Common myeloid progenitor, CD34-positive (primary cell): ENCODE results near the gene CXCL16.
"Not testable (repeated sequence)": the region's sequence is repeated elsewhere in the genome, so short reads cannot be mapped to it uniquely, and the experiment has no call there.

Experiments
- CTCF ChIA-PET: fragments of 350-600 bp; sonication (Branson Sonifier 250); formaldehyde crosslinking; loops from one replicate; lab custom pipeline; 2021; ENCODE audit warnings: antibody characterized with exemption; lab: Charles Lee
- POLR2A ChIA-PET: fragments of 350-600 bp; sonication (Branson Sonifier 250); formaldehyde crosslinking; loops from one replicate; lab custom pipeline; 2021; ENCODE audit warnings: antibody characterized with exemption; lab: Charles Lee
- DNase-seq, 3 donors: peaks; one replicate each; pipeline versions ENCODE4 v3.0.0 to v3.0.0-alpha.2; 2013
- H3K27ac ChIP-seq, 2 experiments: 1 replicate in 1 of 2; 2 replicates in 1 of 2; pipeline ENCODE4 v1.7.0; 2013; ENCODE audit warnings: inconsistent platforms in 2 of 2, low read length in 2 of 2, mild to moderate bottlenecking in 2 of 2, low read depth in 1 of 2, moderate library complexity in 1 of 2; ENCODE audit not compliant: severe bottlenecking in 2 of 2, insufficient read depth in 1 of 2, poor library complexity in 1 of 2
- H3K27me3 ChIP-seq, 5 experiments: replicated peaks in 2 of 5; 1 replicate in 3 of 5; 2 replicates in 2 of 5; pipeline versions ENCODE4 v1.6.1 to v1.7.0; 2013; ENCODE audit warnings: low read length in 4 of 5, mild to moderate bottlenecking in 2 of 5, moderate library complexity in 2 of 5, inconsistent platforms in 1 of 5; ENCODE audit not compliant: insufficient read depth in 5 of 5, control insufficient read depth in 4 of 5
- H3K36me3 ChIP-seq, 4 experiments: 1 replicate in 2 of 4; 2 replicates in 2 of 4; pipeline versions ENCODE4 v1.6.1 to v1.7.0; 2013; ENCODE audit warnings: low read length in 3 of 4, control low read depth in 1 of 4, mild to moderate bottlenecking in 1 of 4; ENCODE audit not compliant: control insufficient read depth in 4 of 4, insufficient read depth in 4 of 4
- H3K4me1 ChIP-seq, 4 experiments: 1 replicate in 3 of 4; 2 replicates in 1 of 4; pipeline versions ENCODE4 v1.6.1 to v1.7.1; 2013; ENCODE audit warnings: low read length in 3 of 4, mild to moderate bottlenecking in 3 of 4, control low read depth in 1 of 4, inconsistent platforms in 1 of 4, moderate library complexity in 1 of 4; ENCODE audit not compliant: control insufficient read depth in 4 of 4, insufficient read depth in 4 of 4; ENCODE audit errors: control extremely low read depth in 1 of 4
- H3K4me3 ChIP-seq, 7 experiments: 1 replicate in 4 of 7; 2 replicates in 3 of 7; pipeline versions ENCODE4 v1.5.1 to v1.7.0; 2013; ENCODE audit warnings: mild to moderate bottlenecking in 7 of 7, low read length in 6 of 7, moderate library complexity in 6 of 7, inconsistent platforms in 2 of 7, low read depth in 2 of 7, control low read depth in 1 of 7; ENCODE audit not compliant: insufficient read depth in 4 of 7, control insufficient read depth in 1 of 7; ENCODE audit errors: extremely low read depth in 1 of 7
- H3K9me3 ChIP-seq, 5 experiments: 1 replicate in 4 of 5; 2 replicates in 1 of 5; pipeline versions ENCODE4 v1.6.1 to v1.7.1; 2013; ENCODE audit warnings: low read length in 4 of 5, mild to moderate bottlenecking in 2 of 5, inconsistent platforms in 1 of 5, low read depth in 1 of 5, moderate library complexity in 1 of 5; ENCODE audit not compliant: control insufficient read depth in 4 of 5, insufficient read depth in 2 of 5; ENCODE audit errors: control extremely low read depth in 1 of 5
- WGBS: methylation state at CpG from one replicate; pipeline ENCODE4 v1.1.5; 2013; ENCODE audit not compliant: insufficient coverage; 5-methylcytosine and 5-hydroxymethylcytosine counted together

Gene CXCL16

DNA sequence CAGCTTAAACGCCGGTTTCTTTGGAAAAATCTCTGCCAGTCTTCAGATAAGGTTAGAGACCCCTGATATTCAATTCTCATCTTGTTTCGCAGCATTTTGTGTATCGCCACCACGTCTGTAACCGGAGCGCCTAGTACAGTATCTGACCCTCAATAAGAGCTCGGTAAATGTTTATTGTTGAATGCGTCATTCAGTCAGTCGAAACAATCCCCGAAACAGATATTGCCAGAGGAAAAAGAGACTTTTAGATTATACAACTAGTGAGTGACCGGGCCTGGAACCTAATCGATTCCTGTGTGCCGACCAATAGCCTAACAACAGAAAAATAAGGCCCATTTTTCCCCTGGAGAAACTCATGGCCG, 36.4 kb downstream of the CXCL16 start:
- Histone ChIP-seq H3K4me3 (peak overlapping the region; percentile 78 to 96 (median 84)), H3K27ac (peak overlapping the region; percentile 18 to 70), H3K4me1 (peaks cover 8 to 21% (median 16%) of the 10 kb centered on the region in 4 experiments), H3K36me3 (peaks cover 0 to 6% (median 0%) of the 10 kb centered on the region in 4 experiments), H3K27me3 (no peaks in the 10 kb centered on the region), H3K9me3 (no peaks in the 10 kb centered on the region)
- ChIA-PET POLR2A (no interaction called here), CTCF (interaction anchor here (0.6 to 2.6 kb wide), 9 partner anchors 12 to 185 kb away, joined by 3 to 10 read pairs (median 3); no protein-coding TSS in a partner anchor)
- DNase-seq, result no peak
- 11% methylated on average over 11 of the region's 15 CpGs for WGBS

DNA sequence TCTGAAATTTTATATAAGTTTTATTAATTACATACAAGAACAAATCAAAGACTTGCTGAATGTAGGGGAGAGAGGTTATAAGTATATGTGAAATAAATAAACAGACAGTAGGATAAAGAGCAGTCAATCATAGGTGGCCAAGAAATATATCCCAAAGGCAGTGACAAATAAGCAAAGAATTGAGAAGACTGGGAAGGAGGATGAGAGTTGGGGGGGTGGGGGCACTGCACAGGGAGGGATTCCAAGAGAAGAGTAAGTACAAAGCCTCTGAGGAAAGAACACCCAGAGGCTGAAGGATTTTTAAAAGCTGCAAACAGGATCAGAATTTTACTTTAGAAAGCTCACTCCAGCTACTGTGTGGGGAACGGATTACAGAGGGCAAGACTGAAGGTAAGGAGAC, 38.6 kb downstream of the CXCL16 start:
- ChIA-PET CTCF (interaction anchor here (1.0 to 1.4 kb wide), 3 partner anchors 43 to 208 kb away, joined by 3 read pairs; no protein-coding TSS in a partner anchor), POLR2A (interaction anchor here (0.6 kb wide), 1 partner anchor 568 kb away, joined by 4 read pairs; no protein-coding TSS in a partner anchor)
- 100% methylated on average over 1 of the region's 1 CpG for WGBS
- no peak overlapping the region for H3K4me3 ChIP-seq
- H3K4me1 ChIP-seq, result peaks cover 8 to 29% (median 16%) of the 10 kb centered on the region in 4 experiments
- peaks cover 2 to 18% (median 8%) of the 10 kb centered on the region in 4 experiments for H3K36me3 ChIP-seq
- no peak overlapping the region for H3K27ac ChIP-seq
- no peaks in the 10 kb centered on the region for H3K27me3 ChIP-seq
- DNase-seq, result no peak
- H3K9me3 ChIP-seq, result no peaks in the 10 kb centered on the region

DNA sequence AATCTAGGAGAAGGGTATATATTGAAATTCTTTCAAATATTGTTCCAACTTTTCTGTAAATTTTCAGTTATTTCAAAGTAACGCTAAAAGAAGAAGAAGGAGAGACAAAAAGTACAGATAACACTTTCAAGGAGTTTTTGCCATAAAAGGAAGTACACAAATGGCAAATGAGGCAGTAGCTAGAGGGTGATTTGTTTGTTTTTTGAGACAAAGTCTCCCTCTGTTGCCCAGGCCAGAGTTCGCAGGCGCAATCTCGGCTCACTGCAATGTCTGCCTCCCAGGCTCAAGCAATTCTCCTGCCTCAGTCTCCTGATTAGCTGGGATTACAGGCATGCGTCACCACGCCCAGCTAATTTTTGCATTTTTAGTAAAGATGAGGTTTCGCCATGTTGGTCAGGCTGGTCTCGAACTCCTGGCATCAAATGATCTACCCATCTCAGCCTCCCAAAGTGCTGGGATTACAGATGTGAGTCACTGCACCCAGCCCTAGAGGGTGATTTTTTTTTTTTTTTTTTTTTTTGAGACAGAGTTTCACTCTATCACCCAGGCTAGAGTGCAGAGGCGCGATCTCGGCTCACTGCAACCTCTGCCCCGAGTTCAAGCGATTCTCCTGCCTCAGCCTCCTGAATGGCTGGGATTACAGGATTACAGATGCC, 40.2 kb downstream of the CXCL16 start:
- DNase-seq, H3K4me3 ChIP-seq, H3K9me3 ChIP-seq, POLR2A ChIA-PET, H3K27me3 ChIP-seq, H3K27ac ChIP-seq: not testable (repeated sequence)
- Histone ChIP-seq H3K36me3 (peaks cover 2 to 21% (median 8%) of the 10 kb centered on the region in 4 experiments), H3K4me1 (peaks cover 8 to 26% (median 11%) of the 10 kb centered on the region in 4 experiments)
- WGBS, result 81% methylated on average over 13 of the region's 13 CpGs
- CTCF ChIA-PET, result interaction anchor here (1.2 to 1.3 kb wide), 2 partner anchors 9 to 210 kb away, joined by 3 read pairs; no protein-coding TSS in a partner anchor

DNA sequence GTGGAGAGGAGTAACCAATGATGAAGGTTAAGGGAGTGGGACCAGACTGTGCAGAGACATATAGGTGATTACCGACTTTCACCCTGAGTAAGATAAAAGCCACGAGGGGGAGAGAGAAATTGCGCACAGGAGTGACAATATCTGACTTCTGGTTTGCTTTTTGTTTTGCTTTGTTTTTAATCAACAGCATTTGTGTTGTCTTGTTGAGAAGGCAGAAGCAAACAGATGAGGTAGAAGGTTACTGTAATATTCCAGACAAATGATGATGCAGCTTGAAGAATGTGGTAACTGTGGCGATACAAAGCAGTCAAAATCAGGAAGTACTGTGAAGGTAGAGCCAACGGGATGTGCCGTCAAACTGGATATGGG, 43.3 kb downstream of the CXCL16 start:
- Histone ChIP-seq H3K36me3 (peaks cover 6 to 35% (median 12%) of the 10 kb centered on the region in 4 experiments), H3K4me3 (no peak overlapping the region), H3K27ac (no peak overlapping the region), H3K9me3 (no peaks in the 10 kb centered on the region), H3K4me1 (peaks cover 0 to 8% (median 0%) of the 10 kb centered on the region in 4 experiments), H3K27me3 (no peaks in the 10 kb centered on the region)
- DNase-seq, result peak in 2 of 3 donors; percentile 53 to 55
- WGBS, result 53% methylated on average over 5 of the region's 6 CpGs
- CTCF ChIA-PET, result no interaction called here
- POLR2A ChIA-PET, result interaction anchor here (1.1 kb wide), 1 partner anchor 34 kb away, joined by 3 read pairs; no protein-coding TSS in a partner anchor

DNA sequence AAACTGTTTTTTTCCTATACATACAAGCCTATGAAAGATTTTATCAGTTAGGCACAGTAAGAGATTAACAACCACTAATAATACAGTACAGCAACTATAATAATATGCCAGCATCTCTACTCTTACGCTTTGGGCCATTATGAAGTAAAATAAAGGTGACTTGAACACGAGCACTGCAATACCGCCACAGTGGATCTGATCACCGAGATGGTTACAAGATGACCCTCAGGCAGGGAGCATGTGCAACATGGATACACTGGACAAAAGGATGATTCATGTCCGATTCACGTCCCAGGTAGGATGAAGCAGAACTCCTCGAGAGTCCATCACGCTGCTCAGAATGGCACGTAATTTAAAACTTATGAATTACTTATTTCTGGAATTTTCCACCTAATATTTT, 46.3 kb downstream of the CXCL16 start:
- WGBS, result 85% methylated on average over 8 of the region's 9 CpGs
- DNase-seq, result no peak
- POLR2A ChIA-PET, result no interaction called here
- H3K4me3 ChIP-seq, result no peak overlapping the region
- no peak overlapping the region for H3K27ac ChIP-seq
- no peaks in the 10 kb centered on the region for H3K27me3 ChIP-seq
- no peaks in the 10 kb centered on the region for H3K9me3 ChIP-seq
- H3K4me1 ChIP-seq, result peaks cover 0 to 8% (median 0%) of the 10 kb centered on the region in 4 experiments
- peaks cover 16 to 47% (median 22%) of the 10 kb centered on the region in 4 experiments for H3K36me3 ChIP-seq
- CTCF ChIA-PET, result no interaction called here

DNA sequence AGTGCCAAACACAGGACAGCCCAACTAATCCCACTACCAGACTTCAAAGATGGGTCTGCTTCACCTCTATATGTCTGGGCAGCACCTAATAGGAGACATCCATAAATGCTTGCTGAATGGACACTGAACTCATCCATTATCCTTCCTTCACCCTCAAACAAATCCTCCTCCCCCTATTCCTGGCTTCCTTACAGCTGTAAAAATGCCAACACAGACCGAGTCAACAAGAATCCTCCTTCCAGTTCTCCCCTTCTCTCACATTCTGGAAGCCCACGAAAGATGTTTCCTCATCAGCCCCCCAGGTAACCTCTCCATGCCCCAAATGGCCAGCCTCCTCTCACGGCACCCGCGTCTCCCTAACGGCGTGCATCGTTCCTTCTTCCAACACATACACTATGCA, 48.0 kb downstream of the CXCL16 start:
- Histone ChIP-seq H3K27me3 (no peaks in the 10 kb centered on the region), H3K9me3 (no peaks in the 10 kb centered on the region), H3K4me1 (peaks cover 0 to 6% (median 0%) of the 10 kb centered on the region in 4 experiments), H3K36me3 (peaks cover 16 to 43% (median 26%) of the 10 kb centered on the region in 4 experiments), H3K4me3 (no peak overlapping the region), H3K27ac (no peak overlapping the region)
- ChIA-PET CTCF (interaction anchor here (0.7 to 2.8 kb wide), 3 partner anchors 11 to 129 kb away, joined by 3 to 10 read pairs (median 3); partner anchors contain the start of genes PELP1 and SMTNL2), POLR2A (no interaction called here)
- no peak for DNase-seq
- WGBS, result 96% methylated on average over 4 of the region's 8 CpGs

DNA sequence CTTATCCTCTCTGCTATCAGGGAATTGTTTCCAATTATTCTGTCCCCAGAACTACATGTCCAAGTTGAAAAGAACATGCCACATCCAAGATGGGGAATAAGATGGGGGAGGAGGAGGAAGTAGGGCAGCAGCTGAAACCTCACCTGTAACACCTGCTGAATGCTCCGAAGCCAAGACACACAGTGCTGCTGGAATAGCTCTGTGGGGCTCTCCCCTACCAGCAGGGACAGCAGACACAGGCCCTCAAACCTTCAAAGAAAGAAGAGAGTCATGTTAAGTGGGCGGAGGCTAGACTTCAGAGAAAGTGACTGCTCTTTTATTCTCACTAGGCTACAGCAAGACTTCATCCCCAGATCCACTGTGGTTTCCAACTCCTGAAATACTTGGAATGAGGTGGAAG, 49.0 kb downstream of the CXCL16 start:
- Histone ChIP-seq H3K4me1 (no peaks in the 10 kb centered on the region), H3K36me3 (peaks cover 16 to 35% (median 24%) of the 10 kb centered on the region in 4 experiments), H3K4me3 (no peak overlapping the region), H3K27ac (no peak overlapping the region), H3K9me3 (no peaks in the 10 kb centered on the region), H3K27me3 (no peaks in the 10 kb centered on the region)
- ChIA-PET CTCF (interaction anchor here (0.8 to 2.8 kb wide), 4 partner anchors 8 to 107 kb away, joined by 3 to 10 read pairs (median 5); partner anchors contain the start of genes PELP1 and SMTNL2), POLR2A (no interaction called here)
- DNase-seq, result no peak
- WGBS, result 100% methylated on average over 1 of the region's 2 CpGs
